ENCODE measurements around the gene NIPA2.

DNA sequence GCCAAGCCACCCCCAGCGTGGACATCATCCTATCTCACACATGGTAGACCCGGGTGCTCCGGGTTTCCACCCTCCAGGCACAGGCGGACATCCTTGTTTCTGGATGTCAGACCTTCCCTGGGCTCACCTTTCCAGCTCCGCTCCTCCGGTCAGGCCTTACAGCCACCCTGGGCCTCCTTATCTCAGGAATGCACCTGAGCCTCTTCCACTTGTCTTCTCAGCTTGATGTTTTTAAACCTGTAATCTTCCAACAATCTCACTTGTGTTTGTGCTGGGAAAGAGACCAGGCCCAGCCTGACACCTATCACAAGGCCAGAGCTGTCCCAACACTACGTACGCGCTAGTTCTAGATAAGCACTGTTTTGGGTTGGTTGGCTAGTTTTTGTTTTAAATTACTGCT, 53.9 kb downstream of the NIPA2 start:
- TF ChIP-seq KDM1A (IDR thresholded peaks at IDR 0.05; ENCODE audit: low read depth), result no peak
- TF ChIP-seq NFE2L2 (conservative IDR thresholded peaks at IDR 0.05; ENCODE audit: low read length), result no peak
- no peak for TF ChIP-seq NPAS2 (CRISPR knock-in tag; IDR thresholded peaks at IDR 0.05; ENCODE audit: borderline replicate concordance)
- TF ChIP-seq BHLHE40 (IDR thresholded peaks at IDR 0.05; ENCODE audit: low read depth, low read length), result no peak

Measured in A549 (cell line).